Erythroblast (primary cell): ENCODE data around the gene PSMD13.

Experiments
- GATA1 ChIP-seq: IDR thresholded peaks from 2 replicates; pipeline ENCODE4 v1.6.1; 2011; ENCODE audit warnings: low read depth, mild to moderate bottlenecking, control low read depth, low read length, moderate library complexity
- POLR2A ChIP-seq: IDR thresholded peaks from 2 replicates; pipeline ENCODE4 v1.6.1; 2011; ENCODE audit warnings: mild to moderate bottlenecking, low read length

DNA sequence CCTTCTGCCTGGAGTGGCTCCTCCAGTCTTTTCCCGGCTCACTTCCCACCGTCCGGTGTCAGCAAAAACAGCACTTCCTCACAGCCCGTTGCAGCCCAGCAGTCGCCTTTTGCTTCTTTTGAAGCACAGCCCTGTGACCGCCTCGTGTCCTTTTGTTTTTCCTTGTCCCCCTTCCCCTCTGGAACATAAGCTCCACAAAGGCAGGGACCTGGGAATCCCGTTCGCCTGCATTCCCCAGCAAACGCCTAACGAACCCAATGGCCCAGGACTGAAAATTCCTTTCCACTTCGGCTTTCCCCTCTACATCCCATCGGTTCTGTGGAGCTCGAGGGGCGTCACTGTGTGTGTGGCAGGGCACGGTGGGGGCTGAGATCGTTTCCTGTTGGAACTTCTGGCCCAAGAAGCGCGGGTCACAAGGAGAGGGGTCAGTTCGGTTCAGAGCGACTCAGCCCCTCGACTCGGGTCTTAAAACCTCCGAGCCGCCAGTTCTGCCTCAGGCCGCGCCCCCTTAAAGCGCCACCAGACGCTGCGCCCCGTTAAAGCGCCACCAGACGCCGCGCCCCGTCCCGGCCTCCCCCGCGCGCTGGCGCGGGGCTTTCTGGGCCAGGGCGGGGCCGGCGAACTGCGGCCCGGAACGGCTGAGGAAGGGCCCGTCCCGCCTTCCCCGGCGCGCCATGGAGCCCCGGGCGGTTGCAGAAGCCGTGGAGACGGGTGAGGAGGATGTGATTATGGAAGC is 28.4 kb upstream of the PSMD13 start:
- TF ChIP-seq POLR2A, result peak; percentile 34
- no peak for TF ChIP-seq GATA1
